ENCODE data around the gene GSTA2.
"Not testable (repeated sequence)": the region's sequence is repeated elsewhere in the genome, so short reads cannot be mapped to it uniquely, and the experiment has no call there.

GSTA2 gene

DNA sequence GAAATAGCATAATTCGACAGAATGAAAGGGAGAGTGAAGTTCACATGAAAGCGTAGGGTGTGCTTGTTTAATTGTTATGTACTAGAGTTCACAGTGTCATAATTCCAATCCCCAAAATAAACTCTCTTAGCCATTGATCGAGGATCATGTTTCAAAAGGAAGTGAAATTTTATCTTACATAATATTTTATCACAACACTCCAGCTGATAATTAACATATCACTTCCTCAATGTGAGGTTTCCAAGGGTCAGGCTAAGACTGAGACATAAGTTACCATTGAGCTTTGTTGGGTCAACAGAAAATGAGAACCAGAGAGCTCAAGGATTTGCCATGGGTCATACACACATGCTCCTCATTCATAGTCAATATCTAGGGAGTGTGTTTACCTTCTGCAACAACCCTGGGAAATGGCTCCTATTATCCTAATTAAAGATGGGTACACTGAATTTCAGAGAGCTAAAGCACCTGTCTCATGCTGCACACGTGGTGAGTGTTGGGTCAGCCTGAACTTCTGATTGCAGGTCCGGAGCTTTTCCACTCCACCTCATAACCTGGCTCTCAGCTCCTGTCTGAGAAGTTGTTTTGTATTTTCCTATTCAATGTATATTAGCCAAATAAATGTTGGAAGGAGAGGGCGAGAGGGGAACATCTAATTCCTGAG is 3.0 kb downstream of the GSTA2 start:
- no peaks in the 10 kb centered on the region for H3K9me3 ChIP-seq (ENCODE audit: insufficient read depth, low read length, severe bottlenecking)
- no peaks in the 10 kb centered on the region for H3K79me2 ChIP-seq (ENCODE audit: insufficient read depth, low read length)
- no peaks in the 10 kb centered on the region for H3K36me3 ChIP-seq (ENCODE audit: insufficient read depth, low read length)
- no peak overlapping the region for H3K27ac ChIP-seq (ENCODE audit: low read length)
- no peak overlapping the region for H3K4me2 ChIP-seq (ENCODE audit: insufficient read depth, low read length)
- H4K20me1 ChIP-seq (ENCODE audit: insufficient read depth, low read length): no peaks in the 10 kb centered on the region
- ATAC-seq (ENCODE audit: insufficient read depth, low read depth) (no peak), DNase-seq (no peak)
- H2AFZ ChIP-seq (ENCODE audit: low read depth, low read length): no peak overlapping the region
- H3K4me3 ChIP-seq (ENCODE audit: low read depth in 1 of 2, low read length in 2 of 2): no peak overlapping the region
- H3K4me1 ChIP-seq (ENCODE audit: insufficient read depth, low read length): no peaks in the 10 kb centered on the region
- no peak overlapping the region for H3K9ac ChIP-seq (ENCODE audit: low read depth, low read length)
- H3K27me3 ChIP-seq (ENCODE audit: insufficient read depth, low read length, poor library complexity): no peaks in the 10 kb centered on the region
- TF ChIP-seq, protein P1, sequence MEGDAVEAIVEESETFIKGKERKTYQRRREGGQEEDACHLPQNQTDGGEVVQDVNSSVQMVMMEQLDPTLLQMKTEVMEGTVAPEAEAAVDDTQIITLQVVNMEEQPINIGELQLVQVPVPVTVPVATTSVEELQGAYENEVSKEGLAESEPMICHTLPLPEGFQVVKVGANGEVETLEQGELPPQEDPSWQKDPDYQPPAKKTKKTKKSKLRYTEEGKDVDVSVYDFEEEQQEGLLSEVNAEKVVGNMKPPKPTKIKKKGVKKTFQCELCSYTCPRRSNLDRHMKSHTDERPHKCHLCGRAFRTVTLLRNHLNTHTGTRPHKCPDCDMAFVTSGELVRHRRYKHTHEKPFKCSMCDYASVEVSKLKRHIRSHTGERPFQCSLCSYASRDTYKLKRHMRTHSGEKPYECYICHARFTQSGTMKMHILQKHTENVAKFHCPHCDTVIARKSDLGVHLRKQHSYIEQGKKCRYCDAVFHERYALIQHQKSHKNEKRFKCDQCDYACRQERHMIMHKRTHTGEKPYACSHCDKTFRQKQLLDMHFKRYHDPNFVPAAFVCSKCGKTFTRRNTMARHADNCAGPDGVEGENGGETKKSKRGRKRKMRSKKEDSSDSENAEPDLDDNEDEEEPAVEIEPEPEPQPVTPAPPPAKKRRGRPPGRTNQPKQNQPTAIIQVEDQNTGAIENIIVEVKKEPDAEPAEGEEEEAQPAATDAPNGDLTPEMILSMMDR (IDR thresholded peaks at IDR 0.05; ENCODE audit: borderline replicate concordance, extremely low read depth, low read length, poor library complexity, severe bottlenecking): no peak
- no peak for TF ChIP-seq EZH2 (IDR thresholded peaks at IDR 0.05; ENCODE audit: borderline replicate concordance, low read depth, low read length, severe bottlenecking)

DNA sequence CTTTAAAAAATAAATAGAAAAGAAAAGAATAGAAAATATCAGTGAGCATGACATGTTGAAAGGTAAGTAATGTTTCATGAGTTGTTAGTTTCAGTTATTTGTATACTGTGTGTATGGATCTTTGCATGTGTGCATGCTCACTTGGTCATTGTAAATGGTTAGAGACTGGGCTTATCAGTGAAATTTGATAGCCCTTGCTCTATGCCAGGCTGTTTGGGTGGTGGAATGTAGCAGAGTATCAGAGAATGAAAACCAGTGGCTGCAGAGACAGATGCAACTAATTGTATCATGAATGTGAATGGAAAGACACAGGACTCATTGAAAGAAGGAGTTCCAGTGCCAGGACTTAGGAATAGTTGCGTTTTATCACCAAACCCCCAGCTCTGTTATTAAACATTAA is 4.2 kb downstream of the GSTA2 start:
- no peaks in the 10 kb centered on the region for H3K79me2 ChIP-seq (ENCODE audit: insufficient read depth, low read length)
- H3K4me2 ChIP-seq (ENCODE audit: insufficient read depth, low read length): no peak overlapping the region
- no peaks in the 10 kb centered on the region for H3K36me3 ChIP-seq (ENCODE audit: insufficient read depth, low read length)
- no peak for ATAC-seq (ENCODE audit: insufficient read depth, low read depth)
- H3K4me3 ChIP-seq (ENCODE audit: low read depth in 1 of 2, low read length in 2 of 2): no peak overlapping the region
- no peak for TF ChIP-seq EZH2 (IDR thresholded peaks at IDR 0.05; ENCODE audit: borderline replicate concordance, low read depth, low read length, severe bottlenecking)
- TF ChIP-seq, protein P1 (IDR thresholded peaks at IDR 0.05; ENCODE audit: borderline replicate concordance, extremely low read depth, low read length, poor library complexity, severe bottlenecking): no peak
- H3K9ac ChIP-seq (ENCODE audit: low read depth, low read length): no peak overlapping the region
- H3K27ac ChIP-seq (ENCODE audit: low read length): no peak overlapping the region
- H3K9me3 ChIP-seq (ENCODE audit: insufficient read depth, low read length, severe bottlenecking): no peaks in the 10 kb centered on the region
- H3K27me3 ChIP-seq (ENCODE audit: insufficient read depth, low read length, poor library complexity): no peaks in the 10 kb centered on the region
- no peak for DNase-seq
- H2AFZ ChIP-seq (ENCODE audit: low read depth, low read length): no peak overlapping the region
- H3K4me1 ChIP-seq (ENCODE audit: insufficient read depth, low read length): no peaks in the 10 kb centered on the region
- no peaks in the 10 kb centered on the region for H4K20me1 ChIP-seq (ENCODE audit: insufficient read depth, low read length)

DNA sequence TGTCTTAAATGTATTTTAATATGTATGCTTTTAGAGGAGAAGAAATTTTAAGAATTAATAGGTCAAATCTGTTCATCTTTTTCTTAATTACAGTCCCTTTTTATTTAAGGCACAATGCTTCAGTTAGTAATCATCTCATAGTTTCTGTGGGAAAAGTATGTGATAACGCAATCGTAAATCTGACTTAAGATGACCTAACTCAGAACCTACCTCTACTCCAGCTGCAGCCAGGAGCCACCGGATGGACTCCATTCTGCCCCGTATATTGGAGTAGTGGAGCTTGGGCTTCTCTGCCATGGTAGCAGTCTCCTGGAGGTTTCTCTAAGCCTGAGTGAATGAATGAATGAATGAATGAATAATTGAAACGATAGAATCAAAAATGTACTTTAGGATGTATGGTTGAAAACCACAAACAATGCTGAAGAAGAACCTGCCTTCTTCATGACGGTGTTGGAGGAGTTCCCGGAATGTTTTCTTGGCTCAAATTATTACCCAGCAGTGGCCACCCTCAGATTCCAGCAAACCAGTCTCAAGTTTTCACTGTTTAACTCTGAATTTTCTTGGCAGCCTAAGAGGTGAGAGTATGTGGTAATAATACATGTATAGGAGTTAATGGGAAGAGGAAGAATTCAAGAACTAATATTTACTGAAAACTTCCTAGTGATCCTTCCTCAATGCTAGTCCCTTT is 5.5 kb downstream of the GSTA2 start:
- not testable (repeated sequence) for ATAC-seq (ENCODE audit: insufficient read depth, low read depth); H3K9me3 ChIP-seq (ENCODE audit: insufficient read depth, low read length, severe bottlenecking); H3K4me2 ChIP-seq (ENCODE audit: insufficient read depth, low read length); H3K27me3 ChIP-seq (ENCODE audit: insufficient read depth, low read length, poor library complexity); H2AFZ ChIP-seq (ENCODE audit: low read depth, low read length); H3K27ac ChIP-seq (ENCODE audit: low read length); H4K20me1 ChIP-seq (ENCODE audit: insufficient read depth, low read length); H3K36me3 ChIP-seq (ENCODE audit: insufficient read depth, low read length); H3K9ac ChIP-seq (ENCODE audit: low read depth, low read length); H3K79me2 ChIP-seq (ENCODE audit: insufficient read depth, low read length); H3K4me1 ChIP-seq (ENCODE audit: insufficient read depth, low read length); DNase-seq; H3K4me3 ChIP-seq (ENCODE audit: low read depth in 1 of 2, low read length in 2 of 2)

DNA sequence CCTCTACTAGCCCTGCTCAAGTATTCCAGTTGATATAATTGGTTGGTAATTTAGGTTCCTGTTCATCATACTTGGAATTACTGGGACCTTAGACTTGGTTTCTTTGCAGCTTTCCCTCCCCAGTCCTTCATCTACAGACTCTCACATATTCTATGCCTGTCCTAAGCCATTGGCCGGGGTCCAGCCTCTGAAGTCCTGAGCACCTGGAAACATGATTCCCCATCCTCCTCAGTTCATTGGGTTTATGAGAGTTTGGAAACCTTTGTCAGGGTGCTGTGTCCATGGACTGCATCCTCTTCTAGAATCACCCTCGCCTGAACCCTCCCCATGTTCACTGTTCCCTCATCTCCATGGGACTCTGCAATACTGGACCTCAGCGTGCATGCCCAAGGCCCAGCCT is 8.8 kb downstream of the GSTA2 start:
- Histone ChIP-seq H3K79me2 (ENCODE audit: insufficient read depth, low read length) (no peaks in the 10 kb centered on the region), H3K36me3 (ENCODE audit: insufficient read depth, low read length) (no peaks in the 10 kb centered on the region), H3K27ac (ENCODE audit: low read length) (no peak overlapping the region), H3K4me1 (ENCODE audit: insufficient read depth, low read length) (no peaks in the 10 kb centered on the region), H3K9ac (ENCODE audit: low read depth, low read length) (no peak overlapping the region), H3K4me2 (ENCODE audit: insufficient read depth, low read length) (no peak overlapping the region), H3K4me3 (ENCODE audit: low read depth in 1 of 2, low read length in 2 of 2) (no peak overlapping the region), H3K9me3 (ENCODE audit: insufficient read depth, low read length, severe bottlenecking) (no peaks in the 10 kb centered on the region), H4K20me1 (ENCODE audit: insufficient read depth, low read length) (no peaks in the 10 kb centered on the region), H2AFZ (ENCODE audit: low read depth, low read length) (no peak overlapping the region), H3K27me3 (ENCODE audit: insufficient read depth, low read length, poor library complexity) (no peaks in the 10 kb centered on the region)
- TF ChIP-seq EZH2 (IDR thresholded peaks at IDR 0.05; ENCODE audit: borderline replicate concordance, low read depth, low read length, severe bottlenecking): no peak
- TF ChIP-seq, protein P1 (IDR thresholded peaks at IDR 0.05; ENCODE audit: borderline replicate concordance, extremely low read depth, low read length, poor library complexity, severe bottlenecking): no peak
- ATAC-seq (ENCODE audit: insufficient read depth, low read depth) (no peak), DNase-seq (no peak)

DNA sequence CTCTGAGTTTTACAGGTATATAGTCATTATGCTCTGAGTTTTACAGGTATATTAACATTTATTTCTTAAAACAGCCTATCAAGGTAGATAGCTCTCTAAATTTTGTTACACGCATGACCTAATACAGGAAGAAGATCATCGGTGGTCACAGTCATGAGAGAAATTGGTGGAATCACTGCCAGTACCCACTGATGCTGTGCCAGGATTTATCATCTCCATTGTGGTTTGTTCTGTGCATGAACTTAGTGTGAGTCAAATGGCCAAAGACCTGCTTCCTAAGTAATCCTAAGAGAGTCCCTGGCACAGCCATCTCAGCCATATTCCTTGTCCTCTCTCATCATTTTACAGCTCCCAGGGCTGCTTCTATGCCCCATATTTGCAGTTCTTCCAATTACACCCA is 10.1 kb downstream of the GSTA2 start:
- not testable (repeated sequence) for H3K36me3 ChIP-seq (ENCODE audit: insufficient read depth, low read length); H3K79me2 ChIP-seq (ENCODE audit: insufficient read depth, low read length); H3K27ac ChIP-seq (ENCODE audit: low read length); H3K27me3 ChIP-seq (ENCODE audit: insufficient read depth, low read length, poor library complexity); H4K20me1 ChIP-seq (ENCODE audit: insufficient read depth, low read length); H3K4me2 ChIP-seq (ENCODE audit: insufficient read depth, low read length); H3K4me1 ChIP-seq (ENCODE audit: insufficient read depth, low read length); H3K9me3 ChIP-seq (ENCODE audit: insufficient read depth, low read length, severe bottlenecking); DNase-seq; H3K4me3 ChIP-seq (ENCODE audit: low read depth in 1 of 2, low read length in 2 of 2); ATAC-seq (ENCODE audit: insufficient read depth, low read depth); H3K9ac ChIP-seq (ENCODE audit: low read depth, low read length); H2AFZ ChIP-seq (ENCODE audit: low read depth, low read length)
